Inflammatory macrophage treated with lipopolysaccharide for 4 hours (primary cell): ENCODE data around the gene MCTP2.
"Not testable (repeated sequence)": the region's sequence is repeated elsewhere in the genome, so short reads cannot be mapped to it uniquely, and the experiment has no call there.

Experiments
- DNase-seq: peaks from one replicate; pipeline ENCODE4 v3.0.0-alpha.2; 2020

The MCTP2 gene

DNA sequence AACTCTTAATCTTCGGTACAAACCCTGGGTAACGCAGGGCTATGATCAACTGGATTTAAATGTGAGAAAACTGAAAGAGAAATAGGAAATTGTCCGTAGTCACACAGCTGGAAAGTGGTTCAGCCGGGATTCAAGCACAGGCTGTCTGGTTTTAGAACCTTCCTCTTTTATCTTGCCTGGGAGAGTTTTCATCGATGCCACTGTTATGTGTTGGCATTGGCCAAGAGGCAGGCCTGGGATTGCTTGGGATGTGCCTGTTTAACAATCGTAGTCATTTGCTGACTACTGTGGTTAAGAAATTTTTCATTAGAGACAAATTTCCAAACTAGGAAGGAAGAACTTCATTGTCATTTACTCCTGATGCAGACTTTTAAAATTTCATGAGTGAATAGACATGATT, 4.3 kb downstream of the MCTP2 start:
- DNase-seq: peak; percentile 63

DNA sequence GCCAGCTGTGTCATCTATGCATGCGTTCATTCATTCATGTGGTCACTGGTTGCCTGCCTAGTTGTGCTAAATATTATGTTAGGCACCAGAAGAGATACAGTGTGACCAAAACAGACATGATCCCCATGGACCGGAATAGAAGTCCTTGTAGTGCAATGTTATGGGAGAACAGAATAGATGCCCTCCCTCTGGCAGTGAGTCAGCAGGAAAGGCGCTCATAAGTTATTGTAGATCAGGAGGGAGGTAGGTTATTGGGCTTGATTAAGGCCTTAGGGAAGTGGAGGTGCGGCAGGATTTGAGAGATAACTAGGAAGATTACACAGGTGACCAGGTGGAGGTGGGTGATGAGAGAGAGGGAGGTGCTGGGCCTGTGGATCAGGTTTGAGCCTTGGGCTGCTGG, 5.2 kb downstream of the MCTP2 start:
- DNase-seq: no peak

DNA sequence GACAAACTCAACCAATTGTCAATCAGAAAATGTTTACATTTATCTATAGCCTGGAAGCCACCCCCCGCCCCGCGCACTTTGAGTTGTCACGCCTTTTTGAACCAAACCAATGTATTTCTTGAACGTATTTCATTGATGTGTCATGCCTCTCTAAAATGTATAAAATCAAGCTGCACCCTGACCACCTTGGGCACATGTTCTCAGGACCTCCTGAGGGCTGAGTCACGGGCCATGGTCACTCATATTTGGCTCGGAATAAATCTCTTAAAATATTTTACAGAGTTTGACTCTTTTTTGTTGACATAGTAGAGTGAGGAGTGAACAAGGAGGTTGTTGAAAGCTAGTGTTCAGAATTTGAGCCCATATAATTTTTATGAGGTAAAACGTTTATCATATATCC, 6.5 kb downstream of the MCTP2 start:
- no peak for DNase-seq

DNA sequence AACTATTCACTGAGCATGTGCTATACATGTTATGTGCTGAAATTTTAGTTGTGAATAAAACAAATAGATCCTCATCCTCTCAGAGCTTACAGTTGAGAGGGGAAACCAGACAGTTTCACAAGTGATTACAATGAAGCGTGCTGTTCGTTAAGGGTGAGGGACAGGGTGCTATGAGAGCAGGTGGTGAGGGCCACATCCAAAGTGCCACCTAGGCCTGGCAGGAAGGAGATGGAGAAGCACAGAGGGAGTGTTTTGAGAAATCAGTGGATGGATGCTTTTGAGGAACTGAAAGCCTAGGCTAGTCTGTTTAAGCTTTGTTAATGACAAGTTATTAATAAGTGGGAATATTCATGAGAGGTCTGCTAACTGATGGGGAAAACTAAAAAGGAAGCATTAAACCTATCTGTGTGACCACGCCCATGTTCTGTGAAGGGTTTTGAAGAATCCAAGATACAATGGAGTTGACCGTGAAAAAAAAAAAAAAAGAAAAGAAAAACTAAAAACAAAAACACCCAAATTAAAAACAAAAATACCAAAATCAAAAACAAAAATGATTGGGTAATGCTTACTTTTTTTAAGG, 7.3 kb downstream of the MCTP2 start:
- DNase-seq: no peak

DNA sequence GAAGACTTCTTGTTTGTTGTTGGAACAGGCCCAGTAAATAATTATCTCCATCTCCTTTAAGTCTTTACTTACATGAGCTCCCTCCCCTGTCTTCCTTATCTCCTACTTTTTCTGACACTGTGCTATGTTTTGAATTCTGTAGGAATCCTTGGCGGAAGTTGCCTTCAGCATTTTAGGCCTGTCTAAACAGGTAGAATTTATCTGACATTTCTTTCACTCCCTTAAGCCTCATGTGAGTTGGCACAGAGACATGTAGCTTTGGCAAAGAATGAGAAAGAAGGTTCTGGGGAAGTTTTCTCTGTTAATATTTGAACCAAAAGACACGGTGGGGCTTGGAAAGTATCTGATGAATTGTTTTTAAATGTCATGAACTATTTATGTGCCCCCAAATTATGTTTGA, 8.1 kb downstream of the MCTP2 start:
- no peak for DNase-seq

DNA sequence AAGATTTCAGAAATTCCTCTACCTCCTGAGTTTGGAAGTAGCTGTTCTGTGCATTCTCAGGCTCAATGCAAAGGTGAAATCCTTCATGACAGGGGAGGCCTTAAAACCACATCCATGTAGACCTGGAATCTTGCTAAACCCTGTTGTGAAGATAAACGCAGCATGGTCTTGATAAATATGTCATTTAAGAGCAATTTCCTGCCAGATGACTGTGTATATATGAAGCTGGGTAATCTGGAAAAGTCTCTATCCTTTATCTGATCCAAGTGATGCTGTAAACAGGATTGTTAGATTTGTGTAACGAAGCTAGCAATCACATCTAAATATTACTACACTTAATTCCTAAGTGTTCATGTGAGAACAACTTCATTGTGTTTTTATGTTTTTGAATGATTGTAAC, 9.1 kb downstream of the MCTP2 start:
- no peak for DNase-seq

DNA sequence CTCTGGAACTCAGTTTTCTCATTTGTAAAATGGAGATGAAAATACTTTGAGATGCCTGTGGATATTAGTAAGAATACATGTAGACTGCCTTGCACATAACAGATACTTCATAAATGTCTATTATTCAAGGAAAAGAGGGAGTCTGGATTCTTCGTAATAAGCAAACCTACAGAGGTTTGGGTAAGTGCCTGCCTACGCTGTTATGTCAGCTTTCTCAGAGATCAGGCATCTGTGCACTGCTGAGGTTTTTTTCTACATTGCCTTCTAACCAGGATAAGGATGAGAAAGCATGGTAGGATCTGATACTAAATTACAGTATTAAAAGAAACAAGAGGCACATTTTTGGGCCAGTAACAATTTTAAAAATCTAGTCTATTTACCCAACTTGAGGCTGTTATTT, 10.9 kb downstream of the MCTP2 start:
- no peak for DNase-seq

DNA sequence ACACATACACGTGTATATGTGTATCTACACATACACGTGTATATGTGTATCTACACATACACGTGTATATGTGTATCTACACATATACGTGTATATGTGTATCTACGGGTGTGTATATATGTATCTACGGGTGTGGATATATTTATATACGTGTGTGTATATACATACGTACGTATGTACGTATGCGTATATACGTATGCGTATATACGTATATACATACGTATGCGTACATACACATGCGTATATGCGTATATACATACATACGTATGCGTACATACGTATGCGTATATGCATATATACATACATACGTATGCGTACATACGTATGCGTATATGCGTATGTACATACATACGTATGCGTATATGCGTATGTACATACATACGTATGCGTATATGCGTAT, 11.6 kb downstream of the MCTP2 start:
- not testable (repeated sequence) for DNase-seq

DNA sequence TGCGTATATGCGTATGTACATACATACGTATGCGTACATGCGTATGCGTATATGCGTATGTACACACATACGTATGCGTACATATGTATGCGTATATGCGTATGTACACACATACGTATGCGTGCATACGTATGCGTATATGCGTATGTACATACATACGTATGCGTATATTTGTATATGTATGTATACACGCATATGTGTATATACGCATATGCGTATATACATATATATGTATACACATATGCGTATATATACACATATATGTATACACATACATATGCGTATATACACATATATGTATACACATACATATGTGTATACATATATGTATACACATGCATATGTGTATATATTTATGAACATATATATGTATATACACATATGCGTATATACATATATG, 12.1 kb downstream of the MCTP2 start:
- no peak for DNase-seq

DNA sequence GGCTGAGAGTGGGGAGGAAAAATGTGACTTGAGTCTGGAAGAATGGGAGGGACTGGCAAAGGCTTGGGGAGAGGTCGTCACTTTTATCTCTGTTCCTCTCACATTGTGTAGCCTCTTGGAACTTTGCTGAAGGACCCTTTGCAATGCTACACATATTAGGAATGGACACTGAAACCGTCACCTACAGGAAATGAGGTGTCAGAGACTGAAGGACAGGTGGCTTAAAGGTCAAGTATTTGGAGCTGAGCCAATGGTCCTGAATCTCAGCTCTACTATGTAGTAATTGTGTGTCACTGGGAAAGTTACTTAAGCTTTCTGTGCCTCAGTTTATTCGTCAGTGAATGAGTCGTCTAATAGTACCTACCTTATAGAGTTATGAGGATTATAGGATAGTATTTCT, 14.7 kb downstream of the MCTP2 start:
- DNase-seq: no peak

DNA sequence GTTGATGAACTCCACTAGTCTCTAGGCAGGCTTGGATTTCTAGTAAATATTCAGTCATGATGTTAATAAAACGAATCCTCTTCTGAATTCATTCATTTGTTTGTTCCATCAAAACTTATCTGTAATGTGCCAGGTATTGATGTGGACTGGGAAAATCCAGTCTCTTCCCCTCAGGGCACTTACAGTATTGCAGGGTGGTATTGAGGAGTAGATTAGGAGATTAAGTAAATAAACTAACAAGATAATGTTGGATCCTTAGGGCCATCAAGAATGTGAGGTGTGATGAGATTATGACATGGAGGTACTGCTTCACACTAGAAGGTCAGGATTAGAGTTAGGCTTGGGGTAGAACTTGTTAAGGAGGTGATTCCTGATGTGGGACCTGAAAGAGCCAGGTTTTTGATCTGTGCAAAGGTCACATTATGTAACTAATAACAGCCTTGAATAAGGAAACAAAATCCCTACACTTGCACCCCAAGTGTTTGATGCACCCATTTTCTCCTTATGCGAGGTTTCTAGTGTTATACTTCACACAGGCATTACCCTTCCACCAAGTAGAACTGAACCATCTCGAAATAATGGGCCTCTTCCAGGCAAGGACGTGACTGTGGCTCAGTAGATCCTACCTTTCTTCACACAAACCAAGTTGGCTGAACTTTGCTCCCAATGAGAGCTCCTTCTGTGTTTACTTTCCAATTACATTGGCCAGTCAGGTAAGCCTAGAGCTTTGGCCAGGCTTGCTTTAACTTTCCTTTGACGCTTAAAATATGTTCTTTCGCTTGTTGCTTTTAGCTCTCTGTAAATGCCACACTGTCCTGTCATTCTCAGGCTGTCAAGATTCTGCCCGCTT, 16.7 kb downstream of the MCTP2 start:
- no peak for DNase-seq

DNA sequence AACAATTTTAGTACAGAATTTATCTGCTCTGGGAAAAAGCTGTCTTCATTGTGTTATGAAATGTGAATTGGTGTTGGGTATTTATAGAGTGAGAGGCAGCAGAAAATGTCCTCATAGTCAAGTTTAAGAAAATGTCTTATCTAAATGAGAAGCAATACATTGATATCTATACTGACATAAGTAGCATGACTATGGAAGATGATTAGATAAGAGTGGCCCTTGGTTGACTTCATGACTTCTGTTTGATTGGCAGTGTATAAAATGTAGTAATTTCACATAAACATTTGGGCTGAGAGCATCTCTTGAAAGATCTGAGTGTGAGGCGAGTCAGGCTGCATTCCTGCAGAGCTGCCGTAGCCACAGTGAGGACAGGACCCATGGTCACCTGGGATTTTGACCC, 19.4 kb downstream of the MCTP2 start:
- no peak for DNase-seq

DNA sequence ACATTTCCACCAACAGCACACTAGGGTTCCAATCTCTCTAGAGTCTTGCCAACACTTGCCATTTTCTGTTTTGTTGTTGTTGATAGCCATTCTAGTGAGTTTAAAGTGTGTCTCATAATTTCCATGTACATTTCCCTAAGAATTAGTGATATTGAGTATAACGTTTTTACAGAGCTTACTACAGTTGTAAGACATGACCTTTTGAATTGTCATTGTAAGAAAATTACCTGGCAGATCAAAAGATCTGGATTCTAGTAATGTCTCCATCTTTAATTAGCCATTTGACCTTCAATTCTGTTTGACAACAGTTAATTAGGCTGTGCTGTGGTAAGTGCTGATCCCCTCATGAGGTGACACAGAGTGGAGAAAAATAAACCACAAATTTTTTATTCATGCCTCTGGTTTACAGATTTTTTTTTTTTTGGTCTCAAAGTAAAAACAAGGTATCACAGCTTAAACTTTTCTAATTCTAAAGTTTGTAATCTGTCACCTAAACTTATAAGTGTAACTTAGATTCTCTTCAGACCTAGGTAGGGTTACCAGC, 20.9 kb downstream of the MCTP2 start:
- no peak for DNase-seq

DNA sequence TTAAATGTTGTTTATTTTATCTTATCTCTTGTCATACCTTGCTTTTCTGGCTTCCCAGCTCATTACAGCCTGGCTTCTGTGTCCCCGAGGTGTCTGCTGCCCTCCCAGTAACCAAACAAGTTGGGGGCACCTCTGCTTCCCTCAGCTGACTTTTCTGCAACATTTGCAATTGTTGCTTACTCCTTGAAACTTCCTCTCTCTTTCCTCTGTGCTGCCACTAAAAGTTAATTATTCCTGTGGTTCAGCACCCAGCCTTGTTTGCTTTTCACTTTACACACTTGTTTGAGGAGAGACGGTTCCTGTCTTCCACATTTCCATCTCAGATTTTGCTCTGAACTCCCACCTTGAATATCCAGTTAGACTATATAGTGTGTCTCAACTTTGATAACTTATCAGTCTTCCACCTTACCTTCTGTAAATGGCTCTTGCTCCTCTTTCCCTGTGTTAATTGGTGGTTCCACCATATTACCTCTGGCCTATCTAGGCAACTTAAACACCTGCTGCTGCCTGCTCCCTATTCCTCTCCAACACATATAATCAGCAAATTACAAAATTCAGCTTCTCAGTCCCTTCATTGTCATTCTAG, 21.6 kb downstream of the MCTP2 start:
- DNase-seq: no peak

DNA sequence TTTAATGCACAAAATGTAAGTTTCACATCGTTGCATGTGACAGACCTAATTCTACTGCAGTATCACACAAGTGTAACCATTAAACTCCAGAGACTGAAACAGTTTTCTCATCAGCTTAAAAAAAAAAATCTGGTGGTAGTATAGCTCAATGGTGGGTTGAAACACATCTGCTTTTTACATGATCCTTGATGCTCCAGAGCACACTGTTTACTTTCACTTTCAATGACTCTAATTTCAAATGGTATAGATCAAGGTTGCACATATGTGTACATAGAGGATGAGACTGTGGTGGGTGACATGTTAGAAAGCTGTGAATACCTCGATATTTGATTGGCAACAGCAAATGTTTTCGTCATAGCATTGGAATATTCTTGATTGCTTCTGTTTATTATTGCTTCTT, 22.4 kb downstream of the MCTP2 start:
- no peak for DNase-seq

DNA sequence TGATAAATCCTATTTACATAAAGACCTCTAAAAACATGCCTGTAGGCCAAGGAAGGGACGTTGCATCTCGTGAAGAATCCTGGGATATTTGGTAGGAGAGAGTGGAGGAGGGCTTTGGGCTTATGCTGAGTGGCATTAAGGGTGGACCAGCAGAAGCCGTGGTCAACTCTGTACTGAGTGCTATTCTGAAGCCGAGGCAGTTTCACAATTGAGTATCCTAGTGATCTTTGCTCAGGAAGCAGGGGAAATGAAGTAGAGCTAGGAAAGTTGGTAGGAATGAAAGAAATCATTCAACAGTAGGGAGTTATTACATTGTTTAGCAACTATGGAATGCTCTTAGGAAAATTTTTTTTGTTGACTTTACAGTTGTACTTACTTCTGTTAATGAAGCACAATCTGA, 24.2 kb downstream of the MCTP2 start:
- no peak for DNase-seq

DNA sequence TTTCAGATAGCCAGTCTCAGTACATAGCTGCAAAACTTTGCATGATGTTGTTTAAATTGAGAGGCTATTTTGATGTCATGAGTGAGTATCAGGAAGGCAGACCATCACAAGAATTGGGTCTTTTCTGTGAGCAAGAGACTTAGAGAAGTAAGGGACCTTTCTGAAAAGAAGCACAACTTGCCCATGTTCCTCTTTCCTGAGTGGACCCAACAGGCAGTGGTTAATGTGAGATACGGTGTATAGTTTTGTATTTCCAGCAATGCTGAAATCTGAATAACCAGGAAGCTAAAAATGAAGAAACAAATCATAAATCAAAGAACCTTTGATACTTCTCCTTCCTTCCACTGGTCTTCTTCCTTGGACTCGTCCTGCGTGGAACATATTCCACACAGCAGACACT, 25.1 kb downstream of the MCTP2 start:
- no peak for DNase-seq

DNA sequence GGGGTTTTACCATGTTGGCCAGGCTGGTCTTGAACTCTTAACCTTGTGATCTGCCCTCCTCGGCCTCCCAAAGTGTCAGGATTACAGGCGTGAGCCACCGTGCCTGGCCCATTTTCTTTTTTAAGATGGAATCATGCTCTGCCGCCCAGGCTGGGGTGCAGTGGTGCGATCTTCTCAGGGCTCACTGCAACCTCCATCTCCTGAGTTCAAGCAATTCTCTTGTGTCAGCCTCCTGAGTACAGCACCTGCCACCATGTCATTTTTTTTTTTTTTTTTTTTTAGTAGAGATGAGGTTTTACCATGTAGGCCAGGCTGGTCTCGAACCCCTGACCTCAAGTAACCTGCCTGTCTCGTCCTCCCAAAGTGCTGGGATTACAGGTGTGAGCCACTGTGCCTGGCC, 26.4 kb downstream of the MCTP2 start:
- DNase-seq: not testable (repeated sequence)

DNA sequence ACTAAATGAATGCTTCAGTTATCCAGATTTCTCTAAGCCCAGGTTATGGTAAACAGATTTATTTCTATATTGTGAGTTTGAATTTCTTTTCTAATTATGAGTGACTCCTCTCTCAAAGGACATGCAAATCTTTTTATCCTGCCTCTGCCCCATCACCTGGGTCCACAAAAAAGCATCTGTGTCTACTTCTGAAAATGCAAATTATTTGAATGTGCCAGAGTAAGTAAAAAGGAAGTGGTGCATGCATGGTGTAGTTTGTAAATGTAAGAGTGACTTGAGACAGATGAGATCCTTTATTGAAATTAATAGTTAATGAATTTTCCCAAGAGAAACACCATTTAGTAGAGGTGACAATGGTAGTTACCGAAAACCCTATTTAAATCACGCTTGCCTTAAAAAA, 26.9 kb downstream of the MCTP2 start:
- DNase-seq: no peak

DNA sequence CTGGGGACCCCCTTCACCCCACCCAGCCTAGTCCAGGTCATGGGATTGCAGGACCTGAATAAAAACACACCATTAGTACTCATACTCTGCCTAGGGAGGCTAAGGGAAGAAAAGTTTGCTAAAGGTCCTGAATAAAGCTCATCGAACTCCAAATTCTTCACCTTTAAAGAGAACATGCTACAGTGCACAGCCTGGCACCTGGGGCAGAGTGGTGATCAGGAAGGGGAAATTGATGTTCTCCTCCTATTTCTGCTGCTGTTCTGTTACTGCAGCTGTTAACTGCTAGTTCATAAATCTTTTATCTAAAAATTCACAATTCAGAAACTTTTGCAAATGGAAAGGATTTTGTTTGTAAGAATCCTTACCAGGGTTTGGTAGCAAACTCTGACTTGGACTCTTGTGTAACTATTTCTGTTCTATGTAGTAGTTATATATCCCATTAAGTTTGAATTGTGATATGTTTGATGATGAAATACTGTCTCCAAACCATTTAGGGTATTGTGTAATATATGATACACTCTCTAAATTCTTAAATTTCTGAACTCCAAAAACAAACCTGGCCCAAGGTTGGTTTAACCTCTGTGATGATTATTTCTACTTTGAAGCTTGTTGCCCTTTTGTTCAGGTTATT, 27.9 kb downstream of the MCTP2 start:
- DNase-seq: peak; percentile 34

DNA sequence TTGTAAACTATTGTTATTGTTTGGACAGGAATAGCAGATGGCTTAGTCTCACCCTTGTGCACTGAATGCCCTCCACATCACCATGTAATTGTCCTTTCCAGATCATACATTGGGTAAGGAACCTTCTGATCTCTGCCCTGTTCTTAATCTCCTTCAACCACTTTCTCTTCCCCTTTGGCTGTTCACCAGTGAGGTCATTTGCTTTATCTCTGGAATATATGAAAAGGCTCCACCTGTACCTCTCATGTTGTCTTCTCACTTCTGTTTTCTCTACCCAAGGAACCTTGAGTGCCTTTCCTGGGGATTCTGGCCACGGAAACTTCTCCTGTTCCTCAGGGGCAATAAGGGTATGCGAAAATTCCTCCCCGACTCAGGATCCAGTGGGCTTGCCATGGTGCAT, 28.5 kb downstream of the MCTP2 start:
- peak; percentile 44 for DNase-seq

DNA sequence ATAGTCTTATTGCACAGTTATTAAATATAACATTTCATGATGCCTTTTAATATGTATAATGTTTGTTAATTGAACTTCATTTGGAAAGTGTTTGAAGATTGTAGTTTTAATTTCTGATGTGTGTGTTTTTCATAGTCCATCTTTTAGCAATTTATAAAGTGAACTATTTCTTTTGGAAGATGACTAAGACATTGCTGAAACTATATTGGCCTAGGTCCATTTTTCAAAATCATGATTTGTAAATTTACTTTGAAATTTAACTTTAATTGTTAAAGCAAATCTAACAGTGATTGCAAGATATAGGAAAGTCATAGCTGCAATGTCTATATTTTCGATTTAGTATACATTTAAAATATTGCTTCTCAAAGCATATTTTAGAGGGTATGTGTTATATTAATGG, 30.8 kb downstream of the MCTP2 start:
- no peak for DNase-seq

DNA sequence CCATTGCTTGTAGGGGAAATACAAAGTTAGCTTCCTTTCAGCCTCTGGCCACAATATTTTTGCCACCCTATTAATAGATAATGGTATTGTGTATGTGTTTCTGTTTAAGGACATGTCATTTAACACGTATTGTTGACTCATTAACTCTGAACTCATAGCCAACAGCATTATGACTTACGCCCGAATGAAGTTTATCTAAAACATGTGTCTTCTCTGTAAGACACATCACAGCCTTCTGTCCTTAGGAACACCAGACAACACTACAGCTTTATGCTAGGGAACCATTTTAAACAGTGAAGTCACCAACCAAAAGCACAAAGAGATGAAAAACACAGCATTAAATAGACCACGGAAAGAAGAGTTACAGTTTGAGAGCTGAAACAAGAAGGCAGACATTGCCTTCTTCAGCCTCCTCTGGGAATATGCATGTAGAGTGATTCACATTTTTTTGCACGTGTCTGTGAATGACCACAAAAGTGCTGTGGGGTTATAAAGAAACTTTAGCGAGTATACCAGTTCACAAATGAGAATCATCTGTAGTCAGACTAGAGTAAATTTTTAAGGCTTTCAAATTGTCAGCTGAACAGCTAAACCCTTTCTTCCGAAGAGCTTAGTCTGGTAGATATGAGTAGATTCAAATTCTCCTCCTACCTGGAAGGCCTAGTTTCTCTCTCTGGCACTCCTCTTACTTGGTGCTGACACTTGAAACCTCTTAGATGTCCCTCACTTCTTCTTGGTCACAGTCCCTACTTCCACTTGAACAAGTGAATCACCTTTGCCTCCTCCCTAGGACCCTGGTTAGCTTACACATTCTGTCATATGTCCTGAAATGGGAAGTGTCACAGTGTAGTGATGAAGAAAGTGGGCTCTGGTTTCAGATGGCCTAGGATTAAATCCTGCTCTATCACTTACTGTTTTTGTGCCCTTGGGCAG, 32.2 kb downstream of the MCTP2 start:
- peak; percentile 19 for DNase-seq
